ENCODE data around the gene TFPI. TPM values are rescaled to one million over a fixed set of nuclear protein-coding genes. Genes with fewer than 3 reads are reported as not detected.
"Not testable (repeated sequence)": the region's sequence is repeated elsewhere in the genome, so short reads cannot be mapped to it uniquely, and the experiment has no call there.

Gene TFPI
- total RNA-seq, 1 experiment from 2014 or later, result 16.0 TPM

DNA sequence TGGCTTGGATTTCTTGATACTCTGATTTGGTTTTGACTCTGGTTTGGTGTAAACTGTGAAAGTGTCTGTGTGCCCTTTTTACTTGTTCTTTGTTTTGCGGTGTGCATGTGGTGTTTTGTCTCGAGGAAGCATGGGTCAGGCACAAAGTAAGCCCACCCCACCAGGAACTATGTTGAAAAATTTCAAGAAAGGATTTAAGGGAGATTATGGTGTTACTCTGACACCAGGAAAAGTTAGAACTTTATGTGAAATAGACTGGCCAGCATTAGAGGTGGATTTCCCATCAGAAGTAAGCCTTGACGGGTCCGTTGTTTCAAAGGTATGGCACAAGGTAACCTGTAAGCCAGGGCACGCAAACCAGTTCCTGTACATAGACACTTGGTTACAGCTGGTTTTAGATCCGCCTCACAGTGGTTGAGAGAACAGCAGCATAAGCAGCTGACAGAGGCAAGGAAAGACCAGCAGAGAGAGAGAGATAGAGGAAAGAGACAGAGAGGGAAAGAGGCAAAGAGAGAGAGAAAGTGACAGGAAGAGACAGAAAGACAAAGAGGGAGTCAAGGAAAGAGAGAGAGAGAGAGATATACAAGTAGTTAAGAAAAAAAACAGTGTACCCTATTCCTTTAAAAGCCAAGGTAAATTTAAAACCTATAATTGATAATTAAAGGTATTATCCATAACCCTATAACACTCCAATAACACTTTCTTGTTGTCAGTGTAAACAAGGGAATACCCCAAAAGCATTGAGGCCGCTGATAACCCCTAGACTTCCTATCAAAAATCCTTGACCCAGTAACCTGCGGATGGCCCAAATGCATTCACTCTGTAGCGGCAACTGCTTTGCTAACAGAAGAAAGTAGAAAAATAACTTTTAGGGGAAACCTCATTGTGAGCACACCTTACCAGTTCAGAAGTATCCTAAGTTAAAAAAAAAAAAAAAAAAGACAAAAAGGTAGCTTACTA is 42.6 kb downstream of the TFPI start:
- Histone ChIP-seq H3K9me2 (replicated peaks; ENCODE audit: low read length) (no peaks in the 10 kb centered on the region), H3K4me1 (ENCODE audit: insufficient read depth, low read length) (no peaks in the 10 kb centered on the region), H3F3A (ENCODE audit: low read length, unreplicated experiment) (no peaks in the 10 kb centered on the region), H3K27me3 (ENCODE audit: low read length) (no peaks in the 10 kb centered on the region), H3K9me3 (ENCODE audit: low read length) (no peaks in the 10 kb centered on the region), H3K4me3 (ENCODE audit: low read length) (no peak overlapping the region), H2AFZ (ENCODE audit: low read length) (no peak overlapping the region), H3K27ac (ENCODE audit: low read length) (no peak overlapping the region), H3K79me2 (ENCODE audit: low read length) (no peaks in the 10 kb centered on the region), H4K20me1 (ENCODE audit: low read length) (no peaks in the 10 kb centered on the region), H3K36me3 (ENCODE audit: low read depth, low read length) (no peaks in the 10 kb centered on the region), H3K4me2 (ENCODE audit: low read length) (no peak overlapping the region), H3K9ac (ENCODE audit: low read length) (no peak overlapping the region)
- CTCF ChIA-PET, result no interaction called here
- ATAC-seq (no peak), DNase-seq (no peak)
- BruUV-seq (replicated peaks), result no TSS peak
- POLR2A ChIA-PET (ENCODE audit: unreplicated experiment), result no interaction called here
- intact Hi-C loops (cut with micrococcal nuclease), result no loop called here
- TF ChIP-seq EZH2 (IDR thresholded peaks at IDR 0.05; ENCODE audit: low read length, unreplicated experiment) (no peak), CTCF (conservative IDR thresholded peaks at IDR 0.05; ENCODE audit: low read depth, low read length) (no peak), EZH2phosphoT487 (IDR thresholded peaks at IDR 0.05; ENCODE audit: borderline replicate concordance, low read length) (no peak)

DNA sequence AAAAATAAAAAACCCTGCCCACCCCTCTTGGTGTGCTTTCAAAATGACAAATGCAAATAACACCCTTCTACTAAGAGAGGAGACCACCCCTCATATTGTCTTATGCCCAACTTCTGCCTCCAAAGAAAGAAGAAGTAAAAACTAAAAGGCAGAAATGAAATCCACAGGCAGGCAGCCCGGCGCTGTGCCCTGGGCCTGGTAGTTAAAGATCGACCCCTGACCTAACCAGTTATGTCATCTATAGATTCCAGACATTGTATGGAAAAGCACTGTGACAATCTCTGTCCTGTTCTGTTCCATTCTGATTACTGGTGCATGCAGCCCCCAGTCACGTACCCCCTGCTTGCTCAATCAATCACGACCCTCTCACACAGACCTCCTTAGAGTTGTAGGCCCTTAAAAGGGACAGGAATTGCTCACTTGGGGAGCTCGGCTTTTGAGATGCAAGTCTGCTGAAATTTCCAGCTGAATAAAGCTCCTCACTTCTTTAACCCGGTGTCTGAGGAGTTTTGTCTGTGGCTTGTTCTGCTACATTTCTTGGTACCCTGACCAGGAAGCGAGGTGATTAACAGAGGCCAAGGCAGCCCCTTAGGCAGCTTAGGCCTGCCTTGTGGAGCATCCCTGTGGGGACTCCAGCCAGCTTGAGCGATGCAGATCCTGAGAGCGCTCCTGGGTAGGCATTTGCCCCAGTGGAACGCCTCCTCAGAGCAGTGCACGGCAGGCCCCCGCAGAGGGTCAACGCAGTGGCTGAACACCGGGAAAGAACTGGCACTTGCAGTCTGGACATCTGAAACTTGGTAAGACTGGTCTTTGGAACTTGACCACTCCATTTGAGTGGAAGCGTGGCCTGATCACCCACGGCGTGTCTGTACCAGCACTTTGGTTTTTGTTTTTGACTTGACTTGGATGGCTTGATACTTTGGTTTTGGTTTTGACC is 43.5 kb downstream of the TFPI start:
- H3K79me2 ChIP-seq (ENCODE audit: low read length); H3K4me2 ChIP-seq (ENCODE audit: low read length); H3K36me3 ChIP-seq (ENCODE audit: low read depth, low read length); H3K27me3 ChIP-seq (ENCODE audit: low read length); CTCF ChIA-PET; H4K20me1 ChIP-seq (ENCODE audit: low read length); intact Hi-C loops (cut with micrococcal nuclease); H3K4me1 ChIP-seq (ENCODE audit: insufficient read depth, low read length); H3F3A ChIP-seq (ENCODE audit: low read length, unreplicated experiment); H3K9me3 ChIP-seq (ENCODE audit: low read length); H3K9ac ChIP-seq (ENCODE audit: low read length); H3K27ac ChIP-seq (ENCODE audit: low read length); ATAC-seq; BruUV-seq (replicated peaks); H2AFZ ChIP-seq (ENCODE audit: low read length); DNase-seq; H3K9me2 ChIP-seq (replicated peaks; ENCODE audit: low read length); POLR2A ChIA-PET (ENCODE audit: unreplicated experiment); H3K4me3 ChIP-seq (ENCODE audit: low read length): not testable (repeated sequence)

GRCh38 chr2:187509667-187510417 is 44.4 kb downstream of the TFPI start:
- H3K79me2 ChIP-seq (ENCODE audit: low read length), result no peaks in the 10 kb centered on the region
- no peaks in the 10 kb centered on the region for H4K20me1 ChIP-seq (ENCODE audit: low read length)
- no peaks in the 10 kb centered on the region for H3K27me3 ChIP-seq (ENCODE audit: low read length)
- no peak overlapping the region for H3K27ac ChIP-seq (ENCODE audit: low read length)
- H3K36me3 ChIP-seq (ENCODE audit: low read depth, low read length), result no peaks in the 10 kb centered on the region
- ATAC-seq (no peak), DNase-seq (no peak)
- no peak overlapping the region for H2AFZ ChIP-seq (ENCODE audit: low read length)
- H3K9me3 ChIP-seq (ENCODE audit: low read length), result no peaks in the 10 kb centered on the region
- H3F3A ChIP-seq (ENCODE audit: low read length, unreplicated experiment), result no peaks in the 10 kb centered on the region
- intact Hi-C loops (cut with micrococcal nuclease), result no loop called here
- no peak overlapping the region for H3K9ac ChIP-seq (ENCODE audit: low read length)
- no peak overlapping the region for H3K4me2 ChIP-seq (ENCODE audit: low read length)
- CTCF ChIA-PET, result no interaction called here
- POLR2A ChIA-PET (ENCODE audit: unreplicated experiment), result no interaction called here
- H3K4me1 ChIP-seq (ENCODE audit: insufficient read depth, low read length), result no peaks in the 10 kb centered on the region
- H3K9me2 ChIP-seq (replicated peaks; ENCODE audit: low read length), result no peaks in the 10 kb centered on the region
- TF ChIP-seq EZH2 (IDR thresholded peaks at IDR 0.05; ENCODE audit: low read length, unreplicated experiment) (no peak), CTCF (conservative IDR thresholded peaks at IDR 0.05; ENCODE audit: low read depth, low read length) (no peak), EZH2phosphoT487 (IDR thresholded peaks at IDR 0.05; ENCODE audit: borderline replicate concordance, low read length) (no peak)
- BruUV-seq (replicated peaks), result no TSS peak
- H3K4me3 ChIP-seq (ENCODE audit: low read length), result no peak overlapping the region

Data from PC-3 (cell line).